Stimulated activated CD8-positive, alpha-beta memory T cell treated with anti-CD3 and anti-CD28 coated beads, Interleukin-7, amount 100 ng/mL, for 1 hour (primary cell): ENCODE measurements around the gene KDM4B.
A peak's percentile ranks its signal among the peaks of the same experiment; 100 is the strongest.

Source experiments
- DNase-seq, 2 donors: peaks; one replicate each; pipeline ENCODE4 v3.0.0-alpha.2; 2020; ENCODE audit warnings: low read depth in 2 of 2

KDM4B gene

DNA sequence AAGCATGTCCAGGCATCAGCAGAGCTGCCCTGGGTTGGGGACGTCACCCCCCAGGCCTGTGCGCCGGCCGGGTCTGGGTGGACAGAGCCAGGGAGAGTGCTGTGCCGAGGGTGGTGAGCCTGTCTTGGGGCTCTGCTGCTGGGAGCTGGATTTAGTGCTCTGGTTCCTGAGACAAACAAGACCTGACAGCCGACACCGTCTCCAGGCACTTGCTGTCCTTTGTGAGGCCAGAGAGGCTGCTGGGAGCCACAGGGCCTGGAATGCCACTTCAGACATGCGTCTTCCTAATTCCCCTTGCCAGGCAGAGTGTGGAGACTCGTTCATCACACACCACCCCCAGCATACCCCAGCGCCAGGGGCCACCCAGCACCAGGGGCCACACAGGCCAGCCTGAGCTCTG is 165.8 kb downstream of the KDM4B start:
- no peak for DNase-seq

DNA sequence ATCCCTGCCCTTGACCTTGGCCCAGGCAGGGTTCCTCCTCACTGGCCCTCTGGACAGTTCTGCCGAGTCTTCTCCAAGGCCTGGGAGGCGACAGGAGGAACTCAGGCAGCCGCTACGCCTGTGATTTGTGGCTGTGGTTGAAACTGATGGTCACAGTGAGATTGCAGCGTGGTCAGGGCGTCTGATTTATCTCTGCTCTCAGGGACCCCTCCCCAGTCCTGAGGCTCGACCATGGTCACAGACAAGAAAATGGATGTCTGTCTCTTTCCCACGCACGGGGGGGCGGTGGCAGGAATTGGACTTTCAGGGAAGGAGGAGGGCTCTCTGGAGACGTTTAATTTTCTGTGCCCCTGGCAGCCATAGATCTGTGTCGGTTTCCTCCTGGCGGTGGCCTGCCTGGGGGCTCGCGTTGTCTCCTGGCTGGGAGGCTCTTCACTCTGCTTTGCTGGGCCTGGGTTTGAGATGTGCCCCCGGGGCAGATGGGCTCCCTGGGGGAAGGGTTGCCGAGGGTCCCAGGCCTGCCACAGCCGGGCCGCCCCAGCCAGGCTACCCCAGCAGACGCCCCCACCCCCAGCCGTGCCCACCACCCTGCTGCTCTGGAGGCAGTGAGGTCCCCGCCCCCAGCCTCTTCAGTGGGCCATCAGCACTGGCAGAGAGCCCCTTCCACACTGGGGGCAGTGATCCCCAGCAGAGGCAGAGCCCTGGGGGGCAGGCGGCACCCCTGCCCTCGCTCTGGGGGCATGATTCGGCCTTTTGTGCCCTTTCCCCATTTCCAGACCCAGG is 167.4 kb downstream of the KDM4B start:
- DNase-seq = no peak

DNA sequence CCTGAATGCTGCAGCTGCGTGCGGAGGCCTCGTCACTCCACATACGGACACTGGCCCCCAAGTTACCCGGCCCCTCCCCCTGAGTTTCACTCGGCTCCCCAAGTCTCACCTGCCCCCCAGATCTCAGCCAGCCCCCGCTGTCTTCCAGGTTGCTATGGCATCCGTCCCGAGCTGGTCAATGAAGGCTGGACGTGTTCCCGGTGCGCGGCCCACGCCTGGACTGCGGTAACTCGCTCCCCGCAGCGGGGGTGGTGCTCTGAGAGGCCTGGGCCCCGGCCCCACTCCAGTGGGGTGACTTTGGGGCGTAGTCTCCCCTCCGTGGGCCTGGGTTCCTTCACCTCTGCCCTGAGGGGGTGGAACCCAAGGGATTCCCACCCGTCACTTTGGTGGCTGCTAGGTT is 168.2 kb downstream of the KDM4B start:
- no peak for DNase-seq

DNA sequence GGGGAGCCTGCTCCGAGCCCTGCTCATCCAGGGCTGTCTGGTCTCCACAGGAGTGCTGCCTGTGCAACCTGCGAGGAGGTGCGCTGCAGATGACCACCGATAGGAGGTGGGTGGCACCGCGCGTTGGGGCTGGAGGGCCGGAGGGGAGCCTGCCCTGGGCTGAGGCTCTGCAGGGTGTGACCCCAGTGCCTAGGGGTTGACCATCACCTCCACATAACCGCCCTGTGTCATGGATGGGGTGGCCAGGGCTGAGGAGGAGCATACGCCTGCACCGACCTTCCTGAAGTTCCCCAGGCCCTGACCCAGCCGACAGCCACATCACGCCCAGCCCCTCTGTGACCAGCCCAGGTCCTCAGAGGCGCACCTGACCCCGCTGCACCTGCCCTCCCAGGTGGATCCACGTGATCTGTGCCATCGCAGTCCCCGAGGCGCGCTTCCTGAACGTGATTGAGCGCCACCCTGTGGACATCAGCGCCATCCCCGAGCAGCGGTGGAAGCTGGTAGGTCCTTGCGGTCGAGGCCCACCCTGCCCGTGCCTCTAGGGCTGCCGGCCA is 168.7 kb downstream of the KDM4B start:
- no peak for DNase-seq

DNA sequence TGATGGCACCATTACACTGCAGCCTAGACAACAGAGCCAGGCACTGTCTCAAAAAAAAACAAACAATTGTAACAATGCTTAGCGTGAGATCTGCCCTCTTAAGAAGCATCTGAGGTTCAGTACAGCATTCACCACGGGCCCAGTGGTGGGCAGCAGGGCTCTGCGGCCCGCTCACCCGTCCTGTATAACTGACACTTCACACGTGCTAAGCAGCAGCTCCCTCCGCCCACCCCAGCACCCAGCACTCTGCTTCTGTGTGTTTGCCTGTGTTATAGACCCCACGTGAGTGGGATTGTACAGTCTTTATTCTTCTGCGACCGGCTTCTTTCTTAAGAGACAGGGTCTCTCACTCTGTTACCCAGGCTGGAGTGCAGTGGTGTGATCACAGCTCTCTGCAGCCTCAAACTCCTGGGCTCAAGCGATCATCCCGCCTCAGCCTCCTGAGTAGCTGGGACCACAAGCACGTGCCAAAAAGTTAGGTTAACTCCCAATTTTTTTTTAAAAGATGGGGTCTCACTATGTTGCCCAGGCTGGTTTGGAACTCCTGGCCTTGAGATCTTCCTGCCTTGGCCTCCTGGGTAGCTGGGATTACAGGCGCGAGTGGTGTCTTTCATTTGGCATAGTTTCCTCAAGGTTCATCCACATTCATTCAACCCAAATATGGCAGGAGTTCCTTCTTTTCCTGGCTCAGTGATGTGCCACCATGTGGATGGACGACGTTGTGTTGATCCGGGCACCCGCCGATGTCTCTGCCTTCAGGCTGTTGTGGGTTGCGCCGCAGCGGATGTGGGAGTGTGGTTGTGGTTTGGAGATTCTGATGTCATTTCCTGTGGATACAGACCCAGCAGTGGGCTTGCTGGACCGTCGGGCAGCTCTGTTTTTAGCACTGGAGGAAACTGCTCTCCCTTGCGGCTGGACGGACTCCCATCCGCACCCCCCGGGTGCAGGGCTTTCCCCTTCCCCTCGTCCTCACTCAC is 170.0 kb downstream of the KDM4B start:
- DNase-seq = peak; percentile 51 to 61

DNA sequence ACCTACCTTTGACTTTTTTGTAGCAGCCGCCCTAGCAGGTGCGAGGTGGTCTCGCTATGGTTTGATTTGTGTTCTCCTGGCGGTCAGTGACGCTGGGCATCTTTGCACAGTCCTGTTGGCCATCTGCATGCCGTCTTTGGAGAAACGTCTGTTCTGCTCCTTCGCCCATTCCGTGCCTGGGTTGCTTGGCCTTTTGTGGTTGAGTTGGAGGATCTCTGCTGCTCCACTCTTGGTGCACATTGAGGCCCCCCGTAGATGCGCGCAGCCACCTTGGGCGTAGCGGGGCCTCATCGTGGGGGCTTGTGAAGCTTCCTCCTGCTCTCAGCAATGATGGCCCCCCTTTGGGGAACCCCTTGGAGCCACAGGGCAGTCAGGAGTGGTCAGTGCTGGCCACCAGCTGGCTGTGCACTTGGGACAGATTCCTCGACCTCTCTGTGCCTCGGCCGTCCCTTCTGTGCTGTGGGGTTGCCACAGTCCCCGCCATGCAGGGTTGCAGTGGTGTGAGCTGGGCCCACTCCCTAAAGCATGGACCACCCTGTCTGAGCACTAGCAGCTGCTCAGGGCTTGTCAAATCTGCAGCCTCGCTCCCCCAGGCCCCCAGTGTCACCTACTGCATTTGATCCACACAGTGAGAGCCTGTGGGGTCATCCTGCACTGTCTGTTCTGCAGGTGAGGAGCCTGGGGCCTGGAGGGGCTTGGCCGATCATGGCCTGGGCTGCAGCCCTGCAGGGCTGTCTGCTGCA is 170.8 kb downstream of the KDM4B start:
- no peak for DNase-seq

DNA sequence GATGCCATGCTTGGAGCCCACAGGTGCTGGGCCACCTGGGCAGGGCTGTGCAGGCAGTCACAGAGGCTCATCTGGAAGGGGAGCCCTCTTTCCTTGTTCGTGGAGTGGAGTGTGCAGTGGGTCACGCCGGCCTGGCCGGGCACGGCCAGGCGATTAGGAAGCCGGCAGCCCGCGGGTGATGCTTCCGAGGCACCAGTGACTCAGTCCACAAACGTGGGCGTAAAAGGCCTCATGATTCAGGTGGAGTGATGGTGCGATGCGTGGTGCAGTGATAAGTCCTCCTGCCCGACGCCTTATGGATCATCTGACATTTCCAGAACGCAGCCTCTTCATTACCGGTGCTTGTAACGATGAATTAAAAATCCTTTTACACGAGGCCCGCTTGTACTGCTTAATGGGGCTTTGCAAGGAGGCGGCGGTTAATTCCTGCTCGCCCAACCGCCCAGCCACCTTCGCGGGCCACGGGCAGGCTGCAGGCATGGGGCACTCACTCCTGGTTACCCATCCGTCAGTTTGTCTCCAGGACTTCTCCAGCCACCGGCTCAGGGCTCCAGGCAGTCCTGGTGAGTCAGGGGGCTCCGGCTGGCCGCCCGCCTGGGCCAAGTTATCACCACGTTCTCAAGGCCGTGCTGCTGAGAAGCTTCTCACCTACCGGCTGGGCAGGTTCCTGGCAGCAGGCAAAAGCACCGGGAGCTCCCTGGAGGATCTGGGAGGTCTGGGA is 172.4 kb downstream of the KDM4B start:
- no peak for DNase-seq

DNA sequence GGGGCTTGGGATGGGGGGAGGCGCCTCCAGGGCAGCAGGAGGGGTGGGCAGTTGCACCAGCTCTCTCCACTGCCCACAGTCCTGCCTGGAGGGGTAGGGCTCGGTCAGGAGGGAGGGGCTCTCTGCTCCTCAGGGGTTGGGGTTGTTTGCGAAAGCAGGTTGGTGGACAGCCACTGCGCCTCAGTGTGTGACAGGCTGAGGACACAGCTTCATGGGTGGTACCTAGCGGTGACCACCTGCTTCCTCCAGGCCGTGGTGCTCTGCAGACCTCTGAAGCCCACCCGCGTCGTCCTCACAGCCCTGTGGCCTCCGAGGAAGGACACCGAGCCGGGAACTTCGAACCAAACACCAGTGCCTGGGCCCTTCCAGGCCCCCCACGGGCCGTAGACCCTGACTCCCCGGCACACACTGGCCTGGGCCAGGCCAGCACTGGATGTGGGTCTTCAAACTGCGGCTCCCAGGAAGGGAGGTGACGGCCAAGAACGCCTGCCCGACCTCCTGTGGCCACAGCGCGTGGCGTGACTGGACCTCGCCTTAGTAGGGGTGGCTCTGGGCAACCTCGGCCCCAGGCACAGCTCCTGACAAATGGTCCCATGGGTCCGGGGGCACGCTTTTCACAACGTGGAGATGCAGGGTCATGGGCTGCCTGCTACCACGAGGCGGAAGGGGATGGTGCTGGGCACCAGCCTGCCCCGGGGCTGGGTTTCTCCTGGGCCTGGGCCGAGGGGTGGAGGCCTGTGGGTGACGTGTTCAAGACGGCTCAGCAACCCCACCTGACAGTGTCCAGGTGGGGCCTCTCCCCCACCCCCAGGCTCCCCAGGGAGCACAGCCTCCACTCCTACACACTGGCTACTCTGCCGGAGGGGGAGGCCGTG is 173.2 kb downstream of the KDM4B start:
- no peak for DNase-seq

DNA sequence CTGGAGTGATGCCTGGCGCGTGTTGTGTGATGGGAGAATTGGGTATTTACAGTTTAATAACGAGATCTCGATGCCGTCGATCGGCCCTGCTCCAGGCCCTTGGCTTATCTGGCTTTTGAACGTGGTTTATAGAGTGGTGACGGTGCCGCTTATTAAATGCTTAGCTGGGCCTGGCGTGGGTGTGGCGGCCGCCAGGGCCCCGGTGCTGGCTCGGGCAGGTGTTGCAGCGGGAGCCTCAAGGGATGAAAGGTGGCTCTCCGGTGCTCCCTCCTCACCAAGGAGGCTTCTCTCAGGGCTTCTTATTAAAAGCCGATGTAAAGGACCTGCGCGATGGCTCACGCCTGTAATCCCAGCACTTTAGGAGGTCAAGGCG is 173.8 kb downstream of the KDM4B start:
- DNase-seq = no peak

DNA sequence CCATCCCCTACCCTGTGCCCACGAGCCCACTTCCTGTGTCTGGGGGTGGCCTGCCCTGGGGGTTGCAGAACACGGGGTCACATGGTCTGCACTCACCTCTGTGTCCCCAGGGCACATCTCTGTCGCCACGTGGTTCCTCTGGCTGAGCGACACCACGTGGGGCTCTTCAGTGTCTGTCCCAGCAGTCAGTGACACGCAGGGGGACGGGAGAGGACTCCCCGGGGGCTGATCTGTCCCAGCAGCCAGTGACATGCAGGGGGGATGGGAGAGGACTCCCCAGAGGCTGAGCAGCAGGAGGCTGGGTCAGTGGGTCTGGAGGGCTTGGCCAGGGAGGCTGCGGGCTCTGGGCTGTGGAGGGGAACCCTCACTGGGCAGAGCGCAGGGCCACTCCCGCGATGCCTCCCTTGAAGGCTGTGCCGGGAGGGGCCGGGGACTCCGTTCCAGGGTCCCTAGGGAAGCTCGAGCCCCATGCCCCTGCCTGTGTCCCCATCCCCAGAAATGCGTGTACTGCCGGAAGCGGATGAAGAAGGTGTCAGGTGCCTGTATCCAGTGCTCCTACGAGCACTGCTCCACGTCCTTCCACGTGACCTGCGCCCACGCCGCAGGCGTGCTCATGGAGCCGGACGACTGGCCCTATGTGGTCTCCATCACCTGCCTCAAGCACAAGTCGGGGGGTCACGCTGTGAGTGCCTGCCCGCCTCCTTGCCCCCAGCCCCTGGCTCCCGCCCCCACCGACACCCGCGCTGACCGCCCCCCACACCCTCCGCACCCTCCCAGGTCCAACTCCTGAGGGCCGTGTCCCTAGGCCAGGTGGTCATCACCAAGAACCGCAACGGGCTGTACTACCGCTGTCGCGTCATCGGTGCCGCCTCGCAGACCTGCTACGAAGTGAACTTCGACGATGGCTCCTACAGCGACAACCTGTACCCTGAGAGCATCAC is 174.8 kb downstream of the KDM4B start:
- DNase-seq = no peak

DNA sequence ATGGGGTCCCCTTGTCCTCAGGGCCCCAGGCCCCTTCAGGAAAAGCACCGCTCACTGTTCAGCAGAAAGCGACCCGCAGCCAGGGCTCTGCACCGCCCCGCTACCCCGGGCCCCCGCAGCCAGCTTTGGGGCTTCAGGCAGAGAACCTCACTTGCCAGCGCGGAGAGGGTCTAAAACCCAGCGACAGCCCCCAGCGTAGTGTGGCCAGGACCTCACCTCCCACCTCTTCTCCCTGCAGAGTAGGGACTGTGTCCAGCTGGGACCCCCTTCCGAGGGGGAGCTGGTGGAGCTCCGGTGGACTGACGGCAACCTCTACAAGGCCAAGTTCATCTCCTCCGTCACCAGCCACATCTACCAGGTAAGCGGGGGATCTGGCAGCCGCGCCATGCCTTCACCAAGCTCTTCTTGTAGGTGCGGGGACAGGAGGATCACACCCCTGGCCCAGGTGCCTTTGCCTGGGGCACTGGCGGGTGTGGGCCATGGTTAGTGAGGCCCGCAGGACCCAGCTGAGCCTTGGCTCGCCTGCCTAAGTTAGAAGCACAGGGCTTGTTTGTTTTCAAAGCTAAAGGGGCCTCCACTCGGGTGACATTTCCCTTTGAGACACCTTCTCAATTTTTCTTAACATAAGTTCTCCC is 175.7 kb downstream of the KDM4B start:
- no peak for DNase-seq

DNA sequence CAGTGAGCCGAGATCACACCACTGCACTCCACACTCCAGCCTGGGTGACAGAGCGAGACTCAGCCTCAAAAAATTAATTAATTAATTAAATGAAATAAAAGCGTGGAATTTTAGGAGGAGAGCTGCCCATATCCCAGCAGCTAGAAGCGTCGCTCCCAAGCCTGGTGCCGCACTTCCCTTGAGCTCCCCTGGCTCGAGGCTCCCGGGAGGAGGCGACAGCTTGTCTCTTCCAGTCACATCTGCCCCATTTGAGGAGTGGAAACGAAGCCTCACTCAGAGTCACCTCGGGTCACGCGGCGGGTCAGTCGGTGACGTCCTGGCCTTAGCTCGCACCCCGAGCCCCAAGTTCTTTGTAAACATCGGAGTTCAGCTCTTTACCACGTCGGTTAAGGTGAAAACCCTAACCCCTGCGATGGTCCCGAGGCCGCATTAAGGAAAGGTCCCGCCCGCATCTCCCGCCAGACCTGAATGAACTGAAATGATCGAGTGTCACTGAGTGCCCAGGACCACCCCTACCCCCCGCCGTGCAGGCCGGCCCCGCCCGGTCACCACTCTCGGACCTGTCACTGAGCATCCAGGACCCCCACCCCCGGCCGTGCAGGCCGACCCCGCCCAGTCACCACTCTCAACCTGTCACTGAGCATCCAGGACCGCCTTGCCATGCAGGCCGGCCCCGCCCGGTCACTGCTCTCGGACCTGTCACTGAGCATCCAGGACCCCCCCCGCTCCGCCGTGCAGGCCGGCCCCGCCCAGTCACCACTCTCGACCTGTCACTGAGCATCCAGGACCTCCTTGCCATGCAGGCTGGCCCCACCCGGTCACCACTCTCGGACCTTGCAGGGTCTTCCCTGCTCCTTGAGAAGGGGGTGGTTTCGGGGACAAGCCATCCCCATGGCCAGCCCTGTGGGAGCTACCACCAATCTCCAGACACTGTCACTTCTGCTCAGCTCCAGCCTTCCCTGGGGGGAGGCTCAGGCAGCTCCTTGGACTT is 176.9 kb downstream of the KDM4B start:
- no peak for DNase-seq

DNA sequence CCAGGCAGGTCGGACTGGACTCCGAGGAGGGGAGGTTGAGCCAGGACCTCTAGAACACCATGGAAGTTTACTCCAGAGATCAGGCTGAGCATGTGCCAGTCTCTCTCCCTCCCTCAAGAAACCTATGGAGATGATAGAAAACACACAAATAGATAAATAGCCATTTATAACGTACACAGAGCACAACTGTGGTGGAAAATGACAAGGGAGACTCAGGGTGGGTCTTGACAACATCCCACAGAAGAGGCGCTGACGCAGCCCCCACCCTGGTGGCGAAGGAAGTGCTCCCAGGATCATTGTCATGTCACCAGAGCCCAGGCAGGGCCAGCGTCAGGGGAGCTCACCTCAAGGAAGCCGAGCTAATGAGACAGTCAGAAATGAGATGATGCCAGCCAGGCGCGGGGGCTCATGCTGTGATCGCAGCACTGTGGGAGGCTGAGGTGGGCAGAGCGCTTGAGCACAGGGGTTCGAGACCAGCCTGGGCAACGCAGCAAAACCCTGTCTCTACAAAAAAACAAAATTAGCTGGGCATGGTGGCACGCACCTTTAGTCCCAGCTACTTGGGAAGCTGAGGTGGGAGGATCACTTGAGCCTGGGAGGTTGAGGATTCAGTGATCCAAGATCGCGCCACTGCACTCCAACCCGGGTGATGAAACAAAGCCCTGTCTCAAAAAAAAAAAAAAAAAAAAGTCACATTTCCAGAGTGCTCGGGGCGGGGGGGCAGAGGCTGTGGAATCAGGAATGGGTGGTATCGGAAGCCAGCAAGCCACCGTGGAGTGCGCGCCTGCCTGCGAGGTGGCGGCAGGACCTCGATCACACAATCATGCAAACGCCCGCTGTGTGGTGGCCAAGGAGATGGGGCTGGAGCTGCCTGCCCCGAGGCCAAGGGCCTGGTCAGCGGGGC is 178.4 kb downstream of the KDM4B start:
- no peak for DNase-seq

DNA sequence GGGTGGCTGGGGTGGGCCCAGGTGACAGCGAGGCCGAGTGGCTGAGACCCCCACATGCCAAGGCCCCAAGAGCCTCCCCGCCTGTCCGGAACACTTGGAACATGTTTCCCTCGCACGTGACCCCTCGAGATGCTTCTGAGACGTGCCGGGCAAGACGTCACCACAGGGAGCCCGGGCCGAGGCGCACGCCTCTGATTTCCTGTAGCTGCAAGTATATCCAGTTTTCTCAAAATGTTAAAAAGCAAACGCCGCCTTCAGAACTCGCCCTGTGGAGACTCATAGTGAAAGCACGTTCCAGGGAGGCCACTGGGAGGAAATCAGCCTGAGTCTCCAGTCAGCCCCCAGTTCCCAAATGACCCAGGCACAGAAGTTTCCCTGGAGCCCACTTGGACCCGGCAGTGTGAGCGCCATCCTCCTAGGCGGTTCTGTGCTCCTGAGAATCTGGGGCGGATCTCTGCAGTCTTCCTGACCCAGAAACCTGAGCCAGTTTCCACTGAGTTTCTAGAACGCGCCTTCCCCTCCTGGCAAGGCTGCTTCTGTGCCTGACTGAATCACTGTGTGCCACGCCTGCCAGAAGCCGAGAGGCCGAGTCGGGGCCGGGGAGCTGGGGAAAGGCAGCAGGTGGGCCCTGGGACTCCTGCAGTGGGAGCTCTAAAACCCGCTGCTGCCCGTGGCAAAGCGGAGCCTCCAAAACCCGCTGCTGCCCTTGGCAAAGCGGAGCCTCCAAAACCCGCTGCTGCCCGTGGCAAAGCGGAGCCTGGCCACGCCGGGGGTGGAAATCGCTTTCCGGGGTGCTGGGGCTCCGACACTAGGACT is 179.3 kb downstream of the KDM4B start:
- no peak for DNase-seq

DNA sequence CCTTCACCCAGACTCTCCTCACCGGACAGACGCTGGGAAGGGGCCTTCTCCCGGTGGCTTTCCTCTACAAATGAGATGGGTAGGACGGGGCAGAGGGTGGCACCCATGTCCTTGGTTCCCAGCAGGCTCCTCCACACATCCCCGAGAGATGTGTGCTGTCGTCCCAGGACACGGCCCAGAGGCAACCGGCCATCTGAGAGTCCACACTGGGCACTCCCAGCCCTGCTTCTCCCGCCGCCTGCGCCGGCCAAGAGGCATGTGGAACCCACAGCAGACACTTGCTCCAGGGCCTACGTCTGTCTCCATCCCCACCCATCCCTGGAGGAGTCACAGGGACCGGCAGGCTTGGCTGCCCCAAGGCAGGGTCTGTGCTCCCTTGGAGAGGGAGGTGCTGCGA is 179.9 kb downstream of the KDM4B start:
- no peak for DNase-seq
